HG03135 (cell line): Measurements from ENCODE around the gene FYN.
A peak's percentile ranks its signal among the peaks of the same experiment; 100 is the strongest.

Experiments
- ATAC-seq: cut with Tn5 transposase; IDR thresholded peaks from one replicate; pipeline ENCODE4 v1.9.1; 2021; ENCODE audit warnings: mild to moderate bottlenecking, moderate library complexity; ENCODE audit not compliant: unreplicated experiment

The FYN gene

GRCh38 chr6:111809766-111810165, 63.5 kb downstream of the FYN start:
- ATAC-seq = no peak

GRCh38 chr6:111809264-111809663, 64.0 kb downstream of the FYN start:
- no peak for ATAC-seq

- no peak for ATAC-seq
These were observed 64.8 kb downstream of the FYN start for GRCh38 chr6:111808493-111808892.

GRCh38 chr6:111806561-111807497, 66.4 kb downstream of the FYN start:
- no peak for ATAC-seq

- ATAC-seq = peak; percentile 3
These were observed 67.1 kb downstream of the FYN start for GRCh38 chr6:111806165-111806547.

GRCh38 chr6:111805511-111806164, 67.6 kb downstream of the FYN start:
- peak; percentile 43 for ATAC-seq

GRCh38 chr6:111804627-111805235, 68.5 kb downstream of the FYN start:
- ATAC-seq = peak; percentile 66

GRCh38 chr6:111803804-111804203, 69.4 kb downstream of the FYN start:
- ATAC-seq = no peak

GRCh38 chr6:111803371-111803770, 69.9 kb downstream of the FYN start:
- no peak for ATAC-seq

- no peak for ATAC-seq
These were observed 70.4 kb downstream of the FYN start for GRCh38 chr6:111802720-111803330.

GRCh38 chr6:111802015-111802414, 71.2 kb downstream of the FYN start:
- no peak for ATAC-seq

GRCh38 chr6:111800821-111801220, 72.4 kb downstream of the FYN start:
- no peak for ATAC-seq

- ATAC-seq = no peak
These were observed 72.9 kb downstream of the FYN start for GRCh38 chr6:111800259-111800765.

- no peak for ATAC-seq
These were observed 73.5 kb downstream of the FYN start for GRCh38 chr6:111799576-111800258.

GRCh38 chr6:111798281-111798725, 74.9 kb downstream of the FYN start:
- ATAC-seq = no peak

- ATAC-seq = no peak
These were observed 76.8 kb downstream of the FYN start for GRCh38 chr6:111796310-111796918.

- ATAC-seq = no peak
These were observed 77.7 kb downstream of the FYN start for GRCh38 chr6:111795558-111795957.

- no peak for ATAC-seq
These were observed 78.4 kb downstream of the FYN start for GRCh38 chr6:111794727-111795452.

- ATAC-seq = no peak
These were observed 79.0 kb downstream of the FYN start for GRCh38 chr6:111794300-111794699.
